ENCODE measurements around the gene ZBTB5.
A peak's percentile ranks its signal among the peaks of the same experiment; 100 is the strongest.
"Not testable (repeated sequence)": the region's sequence is repeated elsewhere in the genome, so short reads cannot be mapped to it uniquely, and the experiment has no call there.

Gene ZBTB5

GRCh38 chr9:37426431-37426830 is 38.8 kb downstream of the ZBTB5 start:
- DNase-seq (ENCODE audit: low read depth in 2 of 3, low spot score in 2 of 3) = not testable (repeated sequence)

- no peak for DNase-seq (ENCODE audit: low read depth in 2 of 3, low spot score in 2 of 3)
Measured at GRCh38 chr9:37425298-37425752, 39.9 kb downstream of the ZBTB5 start.

DNA sequence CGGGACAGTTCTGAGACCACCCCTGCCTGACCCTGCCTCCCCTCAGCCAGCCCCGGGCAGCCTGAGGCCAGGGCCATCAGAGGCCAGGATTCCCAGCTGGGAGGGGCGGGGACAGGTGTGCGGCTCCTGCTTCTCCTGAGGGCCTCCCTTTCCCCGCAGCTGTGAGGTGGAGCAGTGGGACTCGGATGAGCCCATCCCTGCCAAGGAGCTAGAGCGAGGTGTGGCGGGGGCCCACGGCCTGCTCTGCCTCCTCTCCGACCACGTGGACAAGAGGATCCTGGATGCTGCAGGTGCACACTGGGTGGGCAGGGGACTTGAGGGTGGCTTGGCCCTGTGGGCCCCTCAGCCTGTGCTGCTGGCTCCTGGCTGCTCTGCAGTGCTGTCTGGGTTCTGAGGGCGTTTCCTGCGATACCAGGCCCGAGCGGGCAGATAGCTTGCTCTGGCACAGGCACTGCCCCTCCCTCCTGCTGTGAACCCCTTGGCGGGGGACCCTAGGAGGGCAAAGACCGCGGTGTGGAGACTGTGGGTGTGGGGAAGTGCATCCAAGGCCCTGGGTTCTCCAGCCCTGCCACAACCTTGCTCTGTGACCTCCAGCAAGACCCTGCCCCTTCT is 40.5 kb downstream of the ZBTB5 start:
- DNase-seq (ENCODE audit: low read depth in 2 of 3, low spot score in 2 of 3) = no peak

DNA sequence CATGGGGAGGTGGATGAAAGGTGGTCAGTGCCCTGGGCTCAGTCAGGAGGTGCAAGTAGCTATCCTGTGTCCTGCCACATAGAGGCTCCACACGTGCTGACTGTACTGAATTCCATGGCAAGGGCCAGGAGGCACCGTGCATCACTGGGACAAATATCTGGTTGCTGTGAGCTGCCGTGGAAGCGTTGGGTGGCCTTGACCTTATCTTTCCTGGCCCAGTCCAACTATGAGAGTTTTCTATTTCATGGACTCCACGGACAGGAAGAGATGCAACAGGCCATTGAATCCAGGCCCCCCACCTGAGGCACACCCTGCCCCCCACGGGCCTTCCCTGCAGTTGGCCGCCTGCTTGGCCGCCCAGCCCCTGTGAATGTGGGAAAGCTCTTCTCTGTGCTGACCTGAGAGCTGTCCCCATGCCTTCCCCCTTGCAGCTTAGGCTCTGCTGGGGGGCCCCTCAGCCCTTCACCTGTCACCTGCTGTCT is 41.0 kb downstream of the ZBTB5 start:
- no peak for DNase-seq (ENCODE audit: low read depth in 2 of 3, low spot score in 2 of 3)

- DNase-seq (ENCODE audit: low read depth in 2 of 3, low spot score in 2 of 3) = no peak
Measured at GRCh38 chr9:37423508-37423907, 41.7 kb downstream of the ZBTB5 start.

- DNase-seq (ENCODE audit: low read depth in 2 of 3, low spot score in 2 of 3) = peak; percentile 79 to 88 (median 81)
Measured at GRCh38 chr9:37422289-37423104, 42.8 kb downstream of the ZBTB5 start, which contains the start of gene GRHPR. Gene GRHPR, plus strand, starts transcription at chr9:37422696. Its CDS starts 55 bp downstream, at chr9:37422751.

DNA sequence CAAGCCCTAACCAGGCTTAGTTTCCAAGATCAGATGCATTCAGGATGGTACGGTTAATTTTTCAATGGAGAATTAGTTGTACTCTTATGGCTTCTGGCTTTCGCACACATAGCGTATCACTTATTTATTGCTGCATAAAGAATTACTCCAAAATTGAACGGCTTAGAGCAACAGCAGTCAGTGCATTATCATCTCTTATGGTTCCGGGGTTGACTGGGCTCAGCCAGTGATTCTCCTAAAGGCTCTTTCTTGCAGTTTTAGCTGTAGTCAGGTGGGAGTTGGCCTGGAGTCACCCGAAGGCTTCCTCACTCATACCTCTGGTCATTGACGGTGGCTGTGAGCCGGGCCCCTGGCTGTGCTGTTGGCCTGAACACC is 43.3 kb downstream of the ZBTB5 start:
- DNase-seq (ENCODE audit: low read depth in 2 of 3, low spot score in 2 of 3) = no peak

- no peak for DNase-seq (ENCODE audit: low read depth in 2 of 3, low spot score in 2 of 3)
Measured at GRCh38 chr9:37420271-37421215, 44.7 kb downstream of the ZBTB5 start.

DNA sequence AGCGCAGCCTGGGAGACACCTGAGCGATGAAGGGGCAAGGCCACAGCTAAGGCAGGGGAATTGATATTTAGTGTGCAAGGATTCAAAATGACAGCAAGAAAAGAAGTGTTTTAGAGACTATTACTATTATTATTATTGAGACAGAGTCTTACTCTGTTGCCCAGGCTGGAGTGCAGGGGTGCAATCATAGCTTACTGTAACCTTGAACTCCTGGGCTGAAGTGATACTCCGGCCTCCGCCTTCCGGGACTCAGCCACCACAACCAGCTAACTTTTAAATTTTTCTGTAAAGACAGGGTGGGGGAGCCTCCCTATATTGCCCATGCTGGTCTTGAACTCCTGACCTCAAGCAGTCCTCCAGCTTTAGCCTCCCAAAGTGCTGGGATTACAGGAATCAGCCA is 46.0 kb downstream of the ZBTB5 start:
- DNase-seq (ENCODE audit: low read depth in 2 of 3, low spot score in 2 of 3) = no peak

DNA sequence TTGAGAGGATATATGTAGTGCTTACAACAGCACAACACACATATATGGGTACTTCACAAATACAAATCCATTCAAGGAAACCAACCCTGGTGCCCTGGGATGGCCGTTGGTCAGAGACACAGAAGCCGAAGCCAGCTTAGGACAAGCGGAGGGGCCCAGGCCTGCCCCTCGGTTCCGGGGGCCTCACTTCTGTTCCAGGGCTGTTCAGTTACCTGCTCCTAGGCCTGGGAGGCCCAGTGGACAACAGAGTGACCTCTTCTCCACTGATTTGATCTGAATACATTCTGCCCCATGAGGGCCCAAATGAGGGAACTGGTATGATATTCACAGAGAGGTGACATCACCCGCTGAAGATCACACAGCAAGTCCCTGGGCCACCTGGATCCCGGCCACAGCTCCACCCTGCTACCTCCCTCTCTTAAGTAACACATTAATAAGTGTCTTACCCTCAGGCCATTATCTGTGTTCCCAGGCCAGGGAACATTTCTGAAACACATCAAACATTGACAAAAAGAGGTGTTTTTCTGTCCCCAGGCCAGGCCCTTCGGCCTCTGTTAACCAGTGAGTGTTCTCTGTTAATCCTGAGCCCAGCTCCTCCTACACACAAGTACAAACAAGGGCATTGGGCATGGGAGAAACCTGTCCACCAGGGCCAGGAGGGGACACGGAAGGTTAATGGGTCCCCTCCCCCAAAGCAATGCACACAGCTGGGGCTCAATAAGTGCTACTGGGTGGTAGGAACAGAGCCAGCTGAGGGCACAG is 47.2 kb downstream of the ZBTB5 start:
- no peak for DNase-seq (ENCODE audit: low read depth in 2 of 3, low spot score in 2 of 3)

GRCh38 chr9:37417252-37417803 is 47.9 kb downstream of the ZBTB5 start:
- no peak for DNase-seq (ENCODE audit: low read depth in 2 of 3, low spot score in 2 of 3)

DNA sequence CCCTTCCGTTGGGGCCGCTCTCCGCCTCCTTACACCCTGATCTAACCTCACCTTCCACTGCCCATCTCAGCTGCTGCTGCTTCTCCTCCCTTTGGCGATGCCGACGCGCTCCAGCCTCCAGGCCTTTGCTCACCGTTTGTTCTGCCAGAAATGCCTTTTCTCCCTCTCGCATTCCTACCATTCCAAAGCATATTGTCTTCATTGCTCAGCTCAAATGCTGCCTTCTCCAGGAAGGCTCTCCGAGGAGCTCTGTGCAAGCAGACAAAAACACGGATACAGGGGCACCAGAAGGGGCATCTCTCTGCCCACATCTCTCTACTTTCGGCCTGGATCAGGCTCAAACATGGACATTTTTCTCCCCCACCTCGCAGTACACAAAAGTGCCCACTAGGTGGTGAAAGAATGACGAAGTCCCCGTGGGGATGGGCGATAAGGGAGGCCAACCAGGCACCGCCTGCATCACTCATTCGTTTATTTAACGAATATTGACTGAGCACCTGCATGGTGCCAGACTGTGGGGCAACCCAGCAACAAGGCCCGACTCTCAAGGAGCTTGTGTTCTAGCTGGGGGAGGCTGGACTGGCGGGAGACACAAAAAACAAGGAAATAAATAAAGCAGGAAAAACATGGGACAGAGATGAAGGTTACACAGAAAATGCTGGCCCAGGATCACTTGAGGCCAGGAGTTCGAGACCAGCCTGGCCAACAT is 50.1 kb downstream of the ZBTB5 start:
- peak; percentile 47 to 60 (median 48) for DNase-seq (ENCODE audit: low read depth in 2 of 3, low spot score in 2 of 3)

DNA sequence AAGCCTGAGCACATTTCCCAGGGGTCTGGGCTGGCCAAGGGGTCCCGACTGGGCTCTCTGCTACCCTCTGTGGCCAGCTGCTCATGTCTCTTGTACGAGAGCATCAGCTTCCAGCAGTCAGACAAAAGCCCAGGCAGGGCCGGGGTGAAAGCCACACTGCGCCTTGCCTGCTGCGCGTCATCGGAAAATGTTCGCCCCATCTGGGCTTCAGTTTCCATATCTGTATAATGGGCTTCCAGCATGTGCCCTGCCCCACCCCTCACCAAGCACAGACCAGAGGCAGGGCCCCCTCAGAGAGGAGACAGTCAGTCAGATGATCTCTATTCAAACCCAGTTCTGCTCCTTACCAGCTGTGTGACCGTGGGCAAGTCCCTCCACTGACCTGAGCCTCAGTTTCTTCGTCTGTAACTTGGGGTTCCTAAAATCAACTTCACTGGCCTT is 50.7 kb downstream of the ZBTB5 start:
- DNase-seq (ENCODE audit: low read depth in 2 of 3, low spot score in 2 of 3) = no peak

- DNase-seq (ENCODE audit: low read depth in 2 of 3, low spot score in 2 of 3) = no peak
Measured at GRCh38 chr9:37413311-37413710, 51.9 kb downstream of the ZBTB5 start.

DNA sequence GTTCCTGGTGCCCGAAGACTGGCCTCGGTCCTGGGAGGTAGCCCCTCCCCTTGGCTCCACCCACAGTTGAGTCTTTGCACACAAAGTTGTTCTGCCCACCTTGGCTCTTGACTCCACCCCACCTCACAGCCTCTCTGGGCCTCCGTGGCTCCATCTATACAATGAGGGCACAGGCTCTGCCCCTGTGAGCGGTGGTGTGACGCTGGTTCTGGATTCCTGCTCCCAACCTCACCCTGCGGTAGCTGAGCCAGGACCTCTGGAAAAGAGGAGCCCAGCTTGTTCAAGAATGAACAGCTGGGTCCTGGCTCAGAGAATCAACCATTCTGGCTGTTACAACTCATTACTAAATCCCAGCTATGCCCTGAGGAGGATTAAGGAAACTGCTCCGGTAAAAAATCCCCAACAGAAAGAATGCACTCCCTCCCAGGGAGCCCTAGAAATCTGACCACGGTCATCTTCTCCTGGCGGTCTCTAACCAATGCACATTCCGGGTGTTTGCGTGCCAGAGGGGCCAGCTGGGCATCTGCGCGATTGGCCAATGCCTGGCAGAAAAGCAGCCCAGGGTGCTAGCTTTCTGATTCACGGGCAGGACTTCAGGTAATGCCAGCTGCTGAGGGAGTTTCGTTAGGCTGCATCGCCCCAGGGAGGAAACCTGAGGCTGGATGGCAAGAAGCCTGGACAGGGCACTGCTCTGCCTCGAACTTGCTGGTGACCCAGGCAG is 52.7 kb downstream of the ZBTB5 start:
- DNase-seq (ENCODE audit: low read depth in 2 of 3, low spot score in 2 of 3) = no peak

DNA sequence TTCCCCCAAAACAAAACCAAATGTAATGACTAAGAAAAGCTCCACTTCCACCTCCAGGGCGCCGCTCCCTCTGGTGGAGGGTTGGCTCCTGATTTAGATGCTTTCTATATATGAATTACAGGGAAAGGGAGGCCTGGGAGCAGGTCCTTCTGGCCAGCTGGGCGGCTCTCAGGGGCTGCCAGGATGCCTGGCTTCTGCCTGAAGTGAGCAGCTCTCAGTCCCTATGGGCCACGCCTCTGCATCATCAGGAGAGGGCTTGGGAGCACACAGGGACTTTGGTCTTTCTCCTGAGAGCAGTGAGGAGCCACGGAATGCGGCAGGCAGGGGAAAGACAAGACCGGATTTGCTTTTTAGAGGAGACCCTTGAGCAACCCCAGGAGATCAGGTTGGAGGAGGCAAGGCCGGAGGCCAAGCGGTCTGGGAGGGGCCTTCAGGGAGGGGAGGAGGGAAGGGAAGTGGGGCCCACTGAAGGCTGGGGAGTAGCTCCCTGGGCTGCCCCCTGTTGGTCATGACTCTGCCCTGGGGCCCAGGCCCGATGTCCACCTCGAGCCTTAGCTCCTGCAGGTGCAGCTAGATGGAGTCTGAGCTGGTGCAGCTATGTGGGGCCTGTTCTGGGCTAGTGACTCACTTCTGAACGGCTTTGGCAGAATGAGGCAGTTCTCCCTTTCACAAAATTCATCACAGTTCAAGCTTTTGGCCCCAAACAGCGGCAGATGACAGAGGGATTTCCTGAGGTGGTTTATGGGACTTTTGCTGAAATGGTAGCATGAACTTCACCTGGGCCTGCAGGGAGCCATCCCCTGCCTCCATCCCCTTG is 54.1 kb downstream of the ZBTB5 start:
- no peak for DNase-seq (ENCODE audit: low read depth in 2 of 3, low spot score in 2 of 3)

DNA sequence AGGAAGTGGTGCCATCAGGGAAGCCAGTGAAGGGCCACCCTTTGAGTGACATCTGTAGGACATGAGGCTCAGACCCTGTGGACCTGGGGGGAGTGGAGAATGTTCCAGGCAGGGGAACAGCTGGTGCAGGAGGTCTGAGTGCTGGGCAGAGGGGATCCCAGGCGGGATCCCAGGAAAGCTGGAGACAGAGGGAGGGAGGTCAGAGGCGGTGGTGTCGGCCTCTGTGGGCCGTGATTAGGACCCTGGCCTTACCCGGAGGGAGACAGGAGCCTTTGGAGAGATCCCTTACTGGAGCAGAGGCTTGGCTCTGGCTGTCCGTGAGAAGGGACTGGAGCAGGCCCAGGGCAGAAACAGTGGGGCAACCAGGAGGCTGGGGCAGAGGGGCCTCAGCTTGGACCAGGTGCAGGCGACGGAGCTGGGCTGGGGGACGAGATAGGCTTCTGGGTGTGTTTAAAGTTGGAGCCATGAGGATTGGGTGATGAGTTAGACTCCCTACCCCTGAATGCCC is 54.8 kb downstream of the ZBTB5 start:
- DNase-seq (ENCODE audit: low read depth in 2 of 3, low spot score in 2 of 3) = no peak

Measured in activated CD8-positive, alpha-beta memory T cell treated with anti-CD3 and anti-CD28 coated beads for 48 hours (primary cell).